ENCODE data around the gene TTC27.
A peak's percentile ranks its signal among the peaks of the same experiment; 100 is the strongest.
"Not testable (repeated sequence)": the region's sequence is repeated elsewhere in the genome, so short reads cannot be mapped to it uniquely, and the experiment has no call there.

Gene TTC27

DNA sequence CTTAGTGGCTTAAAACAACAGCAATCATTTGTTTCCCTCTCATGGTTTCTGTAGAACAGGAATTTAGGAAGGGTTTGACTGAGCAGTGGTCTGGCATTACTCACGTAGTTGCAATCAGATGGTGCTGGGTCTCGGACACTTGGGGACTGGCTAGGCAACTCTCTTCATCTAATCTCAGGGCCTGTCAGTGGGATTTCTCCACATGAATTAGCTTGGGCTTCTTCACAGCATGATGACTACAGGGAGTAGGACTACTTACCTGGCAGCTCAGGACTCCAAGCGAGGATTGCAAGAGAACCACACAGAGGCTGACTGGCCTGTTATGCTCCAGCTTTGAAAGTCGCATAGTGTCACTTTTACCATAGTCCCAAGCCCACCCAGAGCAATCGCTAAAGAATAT lies 125.1 kb downstream of the TTC27 start:
- no peak for ATAC-seq (ENCODE audit: insufficient read depth, low read depth)
- no peak overlapping the region for H3K4me2 ChIP-seq (ENCODE audit: insufficient read depth, low read length)
- peaks cover 43% of the 10 kb centered on the region; the same call in 1 of the 2 replicates for H3K36me3 ChIP-seq (ENCODE audit: insufficient read depth, low read length)
- no peaks in the 10 kb centered on the region for H3K79me2 ChIP-seq (ENCODE audit: insufficient read depth, low read length)
- no peak for DNase-seq
- no peaks in the 10 kb centered on the region for H3K27me3 ChIP-seq (ENCODE audit: insufficient read depth, low read length, poor library complexity)
- H2AFZ ChIP-seq (ENCODE audit: low read depth, low read length) = no peak overlapping the region
- TF ChIP-seq CTCF (IDR thresholded peaks at IDR 0.05; ENCODE audit: borderline replicate concordance, extremely low read depth, low read length, poor library complexity, severe bottlenecking) (no peak), EZH2 (IDR thresholded peaks at IDR 0.05; ENCODE audit: borderline replicate concordance, low read depth, low read length, severe bottlenecking) (no peak)
- H3K4me3 ChIP-seq (ENCODE audit: low read depth in 1 of 2, low read length in 2 of 2) = no peak overlapping the region
- H3K9me3 ChIP-seq (ENCODE audit: insufficient read depth, low read length, severe bottlenecking) = peaks cover 5% of the 10 kb centered on the region
- H3K4me1 ChIP-seq (ENCODE audit: insufficient read depth, low read length) = peaks cover 6% of the 10 kb centered on the region
- no peak overlapping the region for H3K9ac ChIP-seq (ENCODE audit: low read depth, low read length)
- H3K27ac ChIP-seq (ENCODE audit: low read length) = no peak overlapping the region
- no peaks in the 10 kb centered on the region for H4K20me1 ChIP-seq (ENCODE audit: insufficient read depth, low read length)

DNA sequence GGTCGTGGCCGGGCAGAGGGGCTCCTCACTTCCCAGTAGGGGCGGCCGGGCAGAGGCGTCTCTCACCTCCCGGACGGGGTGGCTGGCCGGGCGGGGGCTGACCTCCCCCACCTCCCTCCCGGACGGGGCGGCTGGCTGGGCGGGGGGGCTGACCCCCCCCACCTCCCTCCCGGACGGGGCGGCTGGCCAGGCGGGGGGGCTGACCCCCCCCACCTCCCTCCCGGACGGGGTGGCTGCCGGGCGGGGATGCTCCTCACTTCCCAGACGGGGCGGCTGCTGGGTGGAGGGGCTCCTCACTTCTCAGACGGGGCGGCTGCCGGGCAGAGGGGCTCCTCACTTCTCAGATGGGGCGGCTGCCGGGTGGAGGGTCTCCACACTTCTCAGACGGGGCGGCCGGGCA lies 126.8 kb downstream of the TTC27 start:
- H2AFZ ChIP-seq (ENCODE audit: low read depth, low read length); DNase-seq; H4K20me1 ChIP-seq (ENCODE audit: insufficient read depth, low read length); H3K4me3 ChIP-seq (ENCODE audit: low read depth in 1 of 2, low read length in 2 of 2); H3K4me1 ChIP-seq (ENCODE audit: insufficient read depth, low read length); H3K9ac ChIP-seq (ENCODE audit: low read depth, low read length); H3K27ac ChIP-seq (ENCODE audit: low read length); H3K4me2 ChIP-seq (ENCODE audit: insufficient read depth, low read length); H3K79me2 ChIP-seq (ENCODE audit: insufficient read depth, low read length); H3K27me3 ChIP-seq (ENCODE audit: insufficient read depth, low read length, poor library complexity); H3K9me3 ChIP-seq (ENCODE audit: insufficient read depth, low read length, severe bottlenecking); ATAC-seq (ENCODE audit: insufficient read depth, low read depth): not testable (repeated sequence)
- H3K36me3 ChIP-seq (ENCODE audit: insufficient read depth, low read length) = peaks cover 52% of the 10 kb centered on the region

GRCh38 chr2:32755666-32756065 lies 127.8 kb downstream of the TTC27 start:
- ATAC-seq (ENCODE audit: insufficient read depth, low read depth) = no peak
- no peak overlapping the region for H3K27ac ChIP-seq (ENCODE audit: low read length)

More at GRCh38 chr2:32755666-32756065, 127.8 kb downstream of the TTC27 start:
- Histone ChIP-seq H3K79me2 (ENCODE audit: insufficient read depth, low read length) (no peaks in the 10 kb centered on the region), H3K4me2 (ENCODE audit: insufficient read depth, low read length) (peak overlapping the region; percentile 9; the same call in 1 of the 2 replicates), H4K20me1 (ENCODE audit: insufficient read depth, low read length) (no peaks in the 10 kb centered on the region), H3K4me3 (ENCODE audit: low read depth in 1 of 2, low read length in 2 of 2) (no peak overlapping the region), H3K9me3 (ENCODE audit: insufficient read depth, low read length, severe bottlenecking) (peaks cover 5% of the 10 kb centered on the region), H3K4me1 (ENCODE audit: insufficient read depth, low read length) (peaks cover 6% of the 10 kb centered on the region), H3K27me3 (ENCODE audit: insufficient read depth, low read length, poor library complexity) (no peaks in the 10 kb centered on the region), H3K9ac (ENCODE audit: low read depth, low read length) (no peak overlapping the region), H2AFZ (ENCODE audit: low read depth, low read length) (no peak overlapping the region), H3K36me3 (ENCODE audit: insufficient read depth, low read length) (peaks cover 52% of the 10 kb centered on the region)
- no peak for DNase-seq
- TF ChIP-seq CTCF (IDR thresholded peaks at IDR 0.05; ENCODE audit: borderline replicate concordance, extremely low read depth, low read length, poor library complexity, severe bottlenecking) (no peak), EZH2 (IDR thresholded peaks at IDR 0.05; ENCODE audit: borderline replicate concordance, low read depth, low read length, severe bottlenecking) (no peak)

Data from DND-41 (cell line).